Fibroblast of skin of scalp (primary cell): ENCODE data around the gene AK2.
"Not testable (repeated sequence)": the region's sequence is repeated elsewhere in the genome, so short reads cannot be mapped to it uniquely, and the experiment has no call there.

Experiments used
- DNase-seq: peaks from one replicate; pipeline ENCODE4 v3.0.0-alpha.2; 2013

AK2 gene

GRCh38 chr1:33050221-33051076 is 13.8 kb upstream of the AK2 start:
- DNase-seq, result peak; percentile 91

GRCh38 chr1:33049371-33049770 is 12.7 kb upstream of the AK2 start:
- no peak for DNase-seq

- DNase-seq, result no peak
These were observed 11.7 kb upstream of the AK2 start for GRCh38 chr1:33048426-33048825.

GRCh38 chr1:33047839-33048305 is 11.2 kb upstream of the AK2 start:
- peak; percentile 39 for DNase-seq

GRCh38 chr1:33047290-33047689 is 10.6 kb upstream of the AK2 start:
- no peak for DNase-seq

- not testable (repeated sequence) for DNase-seq
These were observed 9.6 kb upstream of the AK2 start for GRCh38 chr1:33046234-33046633.

- no peak for DNase-seq
These were observed 9.1 kb upstream of the AK2 start for GRCh38 chr1:33045814-33046213.

GRCh38 chr1:33045246-33045645 is 8.6 kb upstream of the AK2 start:
- no peak for DNase-seq

GRCh38 chr1:33043267-33044092 is 6.8 kb upstream of the AK2 start:
- no peak for DNase-seq

GRCh38 chr1:33042831-33043230 is 6.1 kb upstream of the AK2 start:
- no peak for DNase-seq

GRCh38 chr1:33041026-33041425 is 4.3 kb upstream of the AK2 start:
- no peak for DNase-seq

GRCh38 chr1:33039840-33040239 is 3.2 kb upstream of the AK2 start:
- DNase-seq, result no peak

GRCh38 chr1:33036051-33036525 is 595 bp downstream of the AK2 start:
- peak; percentile 22 for DNase-seq

GRCh38 chr1:33032126-33032869 is 4.4 kb downstream of the AK2 start:
- DNase-seq, result no peak

- no peak for DNase-seq
These were observed 5.2 kb downstream of the AK2 start for GRCh38 chr1:33031506-33031905.

GRCh38 chr1:33030575-33030974 is 6.1 kb downstream of the AK2 start:
- peak; percentile 23 for DNase-seq

GRCh38 chr1:33029921-33030320 is 6.8 kb downstream of the AK2 start:
- DNase-seq, result no peak

- DNase-seq, result no peak
These were observed 7.5 kb downstream of the AK2 start for GRCh38 chr1:33029209-33029608.

- no peak for DNase-seq
These were observed 10.9 kb downstream of the AK2 start for GRCh38 chr1:33025761-33026160.

- no peak for DNase-seq
These were observed 11.5 kb downstream of the AK2 start for GRCh38 chr1:33025180-33025569.

GRCh38 chr1:33024430-33025179 is 12.1 kb downstream of the AK2 start:
- DNase-seq, result not testable (repeated sequence)

- DNase-seq, result no peak
These were observed 14.0 kb downstream of the AK2 start for GRCh38 chr1:33022650-33023200.
